ENCODE measurements around the gene FAAP20. TPM values are rescaled to one million over a fixed set of nuclear protein-coding genes. Genes with fewer than 3 reads are reported as not detected.
"Not testable (repeated sequence)": the region's sequence is repeated elsewhere in the genome, so short reads cannot be mapped to it uniquely, and the experiment has no call there.

FAAP20 gene
- polyA plus RNA-seq, 3 donors from 2014 or later = 56.7 to 99.6 (median 79.2) TPM

DNA sequence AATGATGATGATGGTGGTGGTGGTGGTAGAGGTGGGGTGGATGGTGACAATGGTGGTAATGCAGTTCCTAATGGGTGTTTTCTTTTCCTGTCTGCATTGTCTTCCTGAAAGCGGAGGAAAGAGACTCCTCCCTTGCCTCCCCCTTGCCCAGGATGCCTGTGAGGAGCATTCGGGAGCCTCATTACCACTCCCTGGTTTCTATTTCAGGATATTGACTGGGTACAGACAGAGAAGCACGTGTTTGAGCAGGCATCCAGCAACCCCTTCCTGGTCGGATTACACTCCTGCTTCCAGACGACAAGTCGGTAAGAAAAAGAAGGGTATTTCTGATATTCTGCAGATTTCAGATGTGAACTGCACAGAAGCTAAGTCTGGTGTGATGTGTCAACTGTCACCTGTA lies 38.8 kb downstream of the FAAP20 start:
- no peak for DNase-seq
- no peaks in the 10 kb centered on the region for H3K9me3 Mint-ChIP-seq
- no peak overlapping the region for H3K27ac Mint-ChIP-seq
- peaks cover 8 to 9% of the 10 kb centered on the region in 2 donors for H3K4me1 Mint-ChIP-seq
- peaks cover 0 to 7% (median 0%) of the 10 kb centered on the region in 3 donors for H3K27me3 Mint-ChIP-seq (ENCODE audit: low read depth in 3 of 3)
- peaks cover 14 to 30% (median 19%) of the 10 kb centered on the region in 3 donors for H3K36me3 Mint-ChIP-seq
- H3K4me3 Mint-ChIP-seq = no peak overlapping the region

DNA sequence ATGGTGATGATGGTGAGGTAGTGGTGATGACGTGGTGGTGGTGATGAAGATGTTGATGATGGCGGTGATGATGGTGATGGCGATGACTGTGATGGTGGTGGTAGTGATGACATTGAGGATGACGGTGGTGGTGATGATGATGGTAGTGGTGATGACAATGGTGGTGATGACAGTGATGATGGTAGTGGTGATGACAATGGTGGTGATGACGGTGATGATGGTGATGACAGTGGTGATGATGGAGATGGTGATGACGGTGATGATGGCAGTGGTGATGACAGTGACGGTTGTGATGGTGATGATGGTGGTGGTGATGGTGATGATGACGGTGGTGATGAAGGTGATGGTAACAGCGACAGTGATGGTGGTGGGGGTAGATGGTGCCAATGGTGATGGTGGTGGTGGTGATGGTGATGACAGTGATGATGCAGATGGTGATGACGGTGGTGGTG lies 39.4 kb downstream of the FAAP20 start:
- Mint-ChIP-seq H3K36me3 (peaks cover 14 to 30% (median 19%) of the 10 kb centered on the region in 3 donors), H3K4me3 (no peak overlapping the region), H3K9me3 (no peaks in the 10 kb centered on the region), H3K27me3 (ENCODE audit: low read depth in 3 of 3) (peaks cover 0 to 2% (median 0%) of the 10 kb centered on the region in 3 donors), H3K4me1 (peaks cover 2 to 3% of the 10 kb centered on the region in 2 donors), H3K27ac (peak overlapping the region in 4 of 6 donors; percentile 8 to 60 (median 49))
- DNase-seq = no peak

DNA sequence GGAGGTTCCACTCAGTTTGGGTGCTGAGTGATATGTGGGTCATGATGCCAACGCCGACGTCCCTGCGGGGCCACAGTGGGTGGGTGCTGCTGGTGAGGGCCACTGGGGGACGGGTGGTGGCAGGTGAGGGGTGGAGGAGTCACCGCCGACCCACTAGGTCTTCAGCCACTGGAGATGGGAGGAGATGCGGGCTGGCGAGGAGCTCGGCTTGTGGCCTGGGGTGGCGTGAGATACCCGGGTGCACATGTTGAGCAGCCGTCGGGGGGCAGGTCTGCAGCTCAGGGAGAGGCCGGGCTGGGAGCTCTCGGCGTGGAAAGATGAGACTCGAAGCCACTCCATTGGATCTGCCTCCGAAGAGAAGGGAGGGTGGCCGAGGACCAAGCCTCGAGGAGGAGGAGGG lies 40.5 kb downstream of the FAAP20 start:
- peaks cover 0 to 2% (median 0%) of the 10 kb centered on the region in 3 donors for H3K27me3 Mint-ChIP-seq (ENCODE audit: low read depth in 3 of 3)

DNA sequence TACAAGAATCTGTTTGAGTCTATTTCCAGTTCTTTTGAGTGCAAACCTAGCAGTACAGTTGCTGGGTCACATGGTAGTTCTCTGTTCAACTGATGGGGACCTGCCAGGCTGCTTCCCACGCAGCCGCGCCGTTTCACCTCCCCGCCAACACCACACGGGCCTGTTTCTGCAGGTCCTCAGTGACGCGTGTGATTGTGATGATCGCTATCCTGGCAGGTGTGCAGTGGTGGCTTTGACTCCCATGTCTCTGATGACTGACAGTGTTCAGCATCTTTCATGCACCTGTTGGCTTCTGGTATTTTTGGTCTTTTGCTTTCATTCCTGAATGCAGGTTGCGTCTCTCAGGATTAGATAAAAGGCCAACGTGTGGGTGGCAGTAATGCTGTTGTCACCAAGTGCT lies 41.6 kb downstream of the FAAP20 start:
- no peak for DNase-seq
- H3K27ac Mint-ChIP-seq = no peak overlapping the region
- H3K4me1 Mint-ChIP-seq = no peaks in the 10 kb centered on the region
- H3K9me3 Mint-ChIP-seq = no peaks in the 10 kb centered on the region
- H3K4me3 Mint-ChIP-seq = no peak overlapping the region
- H3K27me3 Mint-ChIP-seq (ENCODE audit: low read depth in 3 of 3) = peaks cover 0 to 2% (median 0%) of the 10 kb centered on the region in 3 donors
- H3K36me3 Mint-ChIP-seq = peaks cover 11 to 19% (median 13%) of the 10 kb centered on the region in 3 donors

More for the DNA sequence above, 40.5 kb downstream of the FAAP20 start:
- no peak for DNase-seq
- H3K4me1 Mint-ChIP-seq = no peaks in the 10 kb centered on the region
- no peak overlapping the region for H3K27ac Mint-ChIP-seq
- H3K36me3 Mint-ChIP-seq = peaks cover 11 to 23% (median 13%) of the 10 kb centered on the region in 3 donors
- no peak overlapping the region for H3K4me3 Mint-ChIP-seq
- H3K9me3 Mint-ChIP-seq = no peaks in the 10 kb centered on the region

DNA sequence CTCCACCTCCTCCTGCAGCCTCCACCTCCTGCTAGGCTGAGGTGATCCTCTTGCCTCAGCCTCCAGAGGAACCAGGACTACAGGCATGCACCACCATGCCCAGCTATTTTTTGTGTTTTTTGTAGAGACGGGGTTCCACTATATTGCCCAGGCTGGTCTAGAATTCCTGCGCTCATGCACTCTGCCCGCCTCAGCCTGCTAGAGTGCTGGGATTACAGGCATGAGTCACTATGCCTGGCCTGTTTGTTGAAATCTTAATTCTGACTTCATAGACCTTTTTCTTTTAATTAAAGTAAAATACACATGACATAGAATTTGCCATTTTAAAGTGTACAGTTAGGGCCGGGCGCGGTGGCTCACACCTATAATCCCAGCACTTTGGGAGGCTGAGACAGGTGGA lies 42.7 kb downstream of the FAAP20 start:
- DNase-seq = no peak
- Mint-ChIP-seq H3K9me3 (no peaks in the 10 kb centered on the region), H3K27me3 (ENCODE audit: low read depth in 3 of 3) (peaks cover 0 to 2% (median 0%) of the 10 kb centered on the region in 3 donors), H3K27ac (no peak overlapping the region), H3K36me3 (peaks cover 11 to 19% (median 13%) of the 10 kb centered on the region in 3 donors), H3K4me1 (no peaks in the 10 kb centered on the region), H3K4me3 (no peak overlapping the region)

DNA sequence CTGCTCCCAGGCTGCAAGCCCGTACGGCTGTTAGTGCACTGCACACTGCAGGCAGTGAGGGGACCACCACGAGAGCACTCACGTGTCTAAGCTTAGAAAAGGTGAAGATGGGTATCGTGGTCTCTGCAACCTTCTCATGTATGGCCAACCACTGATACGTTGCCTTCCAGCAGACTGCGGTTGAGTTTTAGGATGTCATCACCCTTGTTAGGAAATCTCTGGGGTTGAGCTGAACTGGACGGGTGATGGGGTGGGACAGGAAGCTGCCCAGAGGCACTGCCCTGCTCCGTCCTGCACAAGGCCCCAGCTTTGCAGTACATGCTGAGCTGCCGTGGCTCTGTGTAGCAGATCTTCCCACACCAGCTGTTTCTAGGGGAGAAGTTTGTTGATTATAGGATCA lies 43.3 kb downstream of the FAAP20 start:
- no peak for DNase-seq
- peaks cover 0 to 2% (median 0%) of the 10 kb centered on the region in 3 donors for H3K27me3 Mint-ChIP-seq (ENCODE audit: low read depth in 3 of 3)
- no peaks in the 10 kb centered on the region for H3K4me1 Mint-ChIP-seq
- no peaks in the 10 kb centered on the region for H3K9me3 Mint-ChIP-seq
- no peak overlapping the region for H3K4me3 Mint-ChIP-seq
- H3K36me3 Mint-ChIP-seq = peaks cover 11 to 16% (median 13%) of the 10 kb centered on the region in 3 donors
- no peak overlapping the region for H3K27ac Mint-ChIP-seq

DNA sequence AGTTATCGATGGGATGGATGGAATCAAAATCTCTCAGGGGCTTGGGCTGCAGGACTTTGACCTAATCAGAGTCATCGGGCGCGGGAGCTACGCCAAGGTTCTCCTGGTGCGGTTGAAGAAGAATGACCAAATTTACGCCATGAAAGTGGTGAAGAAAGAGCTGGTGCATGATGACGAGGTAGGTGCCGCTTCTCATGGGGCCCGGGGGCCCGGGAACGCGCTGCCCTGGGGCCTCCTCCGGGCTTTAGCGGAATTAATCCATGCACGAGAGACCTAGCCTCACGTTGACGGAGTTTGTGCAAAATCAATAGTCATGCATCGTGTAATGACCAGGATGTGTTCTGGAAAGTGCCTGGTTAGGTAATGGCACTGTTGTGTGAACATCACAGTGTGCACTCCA lies 43.8 kb downstream of the FAAP20 start:
- H3K9me3 Mint-ChIP-seq = no peaks in the 10 kb centered on the region
- peaks cover 0 to 2% (median 0%) of the 10 kb centered on the region in 3 donors for H3K27me3 Mint-ChIP-seq (ENCODE audit: low read depth in 3 of 3)
- no peak for DNase-seq
- peaks cover 11 to 13% (median 13%) of the 10 kb centered on the region in 3 donors for H3K36me3 Mint-ChIP-seq
- H3K4me3 Mint-ChIP-seq = no peak overlapping the region
- no peaks in the 10 kb centered on the region for H3K4me1 Mint-ChIP-seq
- H3K27ac Mint-ChIP-seq = no peak overlapping the region

DNA sequence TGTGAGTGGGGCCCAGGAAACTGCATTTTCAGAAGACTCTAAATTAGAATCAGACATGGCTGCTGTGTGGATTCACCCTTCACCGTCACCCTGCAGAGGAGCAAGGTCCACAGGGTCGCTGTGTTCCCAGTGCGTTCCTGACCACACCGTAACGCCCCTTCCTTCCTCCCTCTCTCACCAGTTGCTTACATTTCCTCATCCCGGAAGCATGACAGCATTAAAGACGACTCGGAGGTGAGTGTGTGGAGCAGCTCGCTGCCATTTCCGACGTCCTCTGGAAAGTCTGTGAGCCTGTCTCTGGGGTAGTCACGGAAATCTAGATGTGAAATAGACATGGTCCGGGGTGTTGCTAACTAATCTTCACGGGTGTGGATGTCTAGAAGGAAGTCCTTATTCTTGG lies 45.9 kb downstream of the FAAP20 start:
- H3K4me3 Mint-ChIP-seq = no peak overlapping the region
- H3K36me3 Mint-ChIP-seq = peaks cover 0 to 5% (median 0%) of the 10 kb centered on the region in 3 donors
- DNase-seq = peak; percentile 28 to 48 (median 32)
- H3K9me3 Mint-ChIP-seq = no peaks in the 10 kb centered on the region
- H3K27ac Mint-ChIP-seq = no peak overlapping the region
- no peaks in the 10 kb centered on the region for H3K4me1 Mint-ChIP-seq
- no peaks in the 10 kb centered on the region for H3K27me3 Mint-ChIP-seq (ENCODE audit: low read depth in 3 of 3)

DNA sequence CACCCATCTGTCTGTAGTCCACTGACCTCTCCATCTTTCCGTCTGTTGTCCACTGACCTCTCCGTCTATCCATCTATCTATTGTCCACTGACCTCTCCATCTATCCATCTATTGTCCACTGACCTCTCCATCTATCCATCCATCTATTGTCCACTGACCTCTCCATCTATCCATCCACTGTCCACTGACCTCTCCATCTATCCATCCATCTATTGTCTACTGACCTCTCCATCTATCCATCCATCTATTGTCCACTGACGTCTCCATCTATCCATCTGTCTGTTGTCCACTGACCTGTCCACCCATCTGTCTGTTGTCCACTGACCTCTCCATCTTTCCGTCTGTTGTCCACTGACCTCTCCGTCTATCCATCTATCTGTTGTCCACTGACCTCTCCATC lies 46.7 kb downstream of the FAAP20 start:
- not testable (repeated sequence) for DNase-seq; H3K36me3 Mint-ChIP-seq; H3K4me3 Mint-ChIP-seq; H3K27me3 Mint-ChIP-seq (ENCODE audit: low read depth in 3 of 3); H3K4me1 Mint-ChIP-seq; H3K9me3 Mint-ChIP-seq; H3K27ac Mint-ChIP-seq

DNA sequence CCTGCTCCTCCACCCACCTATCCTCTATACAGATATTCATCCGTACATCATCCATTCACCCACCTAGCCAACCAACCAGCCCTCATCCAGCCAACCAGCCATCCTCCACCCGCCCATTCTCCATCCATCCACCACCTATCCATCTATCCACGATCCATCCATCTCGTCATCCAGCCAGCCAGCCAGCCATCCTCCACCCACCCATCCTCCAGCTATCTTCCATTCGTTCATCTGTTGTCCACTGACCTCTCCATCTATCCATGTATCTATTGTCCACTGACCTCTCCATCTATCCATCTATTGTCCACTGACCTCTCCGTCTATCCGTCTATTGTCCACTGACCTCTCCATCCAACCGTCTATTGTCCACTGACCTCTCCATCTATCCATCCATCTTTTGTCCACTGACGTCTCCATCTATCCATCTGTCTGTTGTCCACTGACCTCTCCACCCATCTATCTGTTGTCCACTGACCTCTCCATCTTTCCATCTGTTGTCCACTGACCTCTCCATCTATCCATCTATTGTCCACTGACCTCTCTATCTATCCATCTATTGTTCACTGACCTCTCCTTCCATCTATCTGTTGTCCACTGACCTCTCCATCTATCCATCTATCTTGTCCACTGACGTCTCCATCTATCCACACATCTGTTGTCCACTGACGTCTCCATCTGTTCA lies 47.6 kb downstream of the FAAP20 start:
- H3K4me3 Mint-ChIP-seq = no peak overlapping the region
- H3K9me3 Mint-ChIP-seq = no peaks in the 10 kb centered on the region
- H3K36me3 Mint-ChIP-seq = no peaks in the 10 kb centered on the region
- no peak for DNase-seq
- no peak overlapping the region for H3K27ac Mint-ChIP-seq
- no peaks in the 10 kb centered on the region for H3K4me1 Mint-ChIP-seq
- no peaks in the 10 kb centered on the region for H3K27me3 Mint-ChIP-seq (ENCODE audit: low read depth in 3 of 3)

DNA sequence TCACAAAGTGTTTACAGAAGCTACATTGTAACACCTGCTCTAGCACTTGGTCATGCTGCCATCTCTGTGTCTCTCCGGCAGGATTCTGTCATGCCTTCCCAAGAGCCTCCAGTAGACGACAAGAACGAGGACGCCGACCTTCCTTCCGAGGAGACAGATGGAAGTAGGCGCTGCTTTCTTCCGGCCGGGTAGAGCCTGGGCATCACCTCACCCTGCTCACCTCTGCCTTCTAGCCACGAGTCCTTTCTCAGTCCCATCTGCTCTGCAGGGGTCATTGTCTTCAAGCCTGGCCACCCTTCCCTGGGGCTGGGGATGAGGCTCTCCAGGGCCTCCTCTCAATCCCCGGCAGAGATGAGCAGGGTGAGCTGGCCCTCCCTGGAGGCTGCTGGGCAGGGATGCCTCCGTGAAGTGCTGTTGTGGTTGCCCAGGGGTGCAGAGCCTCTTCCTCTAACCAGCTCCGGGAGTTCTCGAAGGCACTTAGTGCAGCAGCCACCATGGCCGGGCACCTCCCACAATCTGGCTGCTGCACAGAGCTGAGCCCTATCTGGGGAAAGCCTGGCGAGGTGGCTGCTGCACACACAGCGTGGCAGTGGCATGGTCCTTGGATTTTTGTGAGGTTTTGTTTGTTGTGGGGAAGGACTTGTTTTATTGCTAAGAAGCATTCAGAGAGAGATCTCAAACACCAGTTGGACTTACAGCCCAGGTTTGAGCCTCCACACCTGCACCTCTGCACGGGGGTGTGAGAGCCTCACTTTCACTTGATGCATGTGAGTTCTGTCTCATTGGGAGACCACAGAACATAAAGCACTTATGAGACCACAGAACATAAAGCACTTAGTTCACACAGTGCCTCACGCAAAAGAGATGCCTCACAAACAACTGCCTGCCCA lies 48.4 kb downstream of the FAAP20 start:
- H3K36me3 Mint-ChIP-seq = no peaks in the 10 kb centered on the region
- H3K27ac Mint-ChIP-seq = no peak overlapping the region
- H3K4me3 Mint-ChIP-seq = no peak overlapping the region
- no peaks in the 10 kb centered on the region for H3K27me3 Mint-ChIP-seq (ENCODE audit: low read depth in 3 of 3)
- H3K9me3 Mint-ChIP-seq = no peaks in the 10 kb centered on the region
- no peaks in the 10 kb centered on the region for H3K4me1 Mint-ChIP-seq
- no peak for DNase-seq

DNA sequence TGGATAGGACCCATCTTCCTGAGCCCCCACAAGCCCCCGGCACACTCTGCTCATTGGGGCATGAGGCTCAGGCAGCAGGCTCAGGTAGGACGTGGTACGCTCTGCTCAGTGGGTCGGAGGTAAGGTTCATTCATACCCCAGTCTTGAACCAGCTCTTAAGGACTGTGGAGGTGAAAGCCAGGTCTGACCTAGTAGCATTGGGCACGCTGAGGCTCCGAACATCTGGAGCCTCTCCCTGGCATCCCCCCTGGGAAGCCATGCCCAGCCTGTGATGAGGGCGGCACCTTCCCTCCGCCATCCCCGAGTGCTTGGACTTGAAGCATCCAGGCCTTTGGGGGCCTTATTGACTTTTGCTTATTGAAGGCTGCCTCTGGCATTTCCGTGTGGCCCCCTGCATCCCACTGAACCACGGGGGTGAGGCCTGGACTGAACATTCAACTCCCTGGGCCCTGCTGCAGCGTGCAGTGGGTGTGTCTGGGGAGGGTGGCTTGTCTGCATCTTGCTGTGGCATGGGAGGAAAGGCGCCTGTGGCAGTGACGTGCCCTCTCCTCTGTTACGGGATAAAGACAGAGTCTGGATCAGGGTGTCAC lies 50.0 kb downstream of the FAAP20 start:
- Mint-ChIP-seq H3K9me3 (no peaks in the 10 kb centered on the region), H3K27me3 (ENCODE audit: low read depth in 3 of 3) (no peaks in the 10 kb centered on the region), H3K4me3 (no peak overlapping the region), H3K4me1 (no peaks in the 10 kb centered on the region), H3K36me3 (no peaks in the 10 kb centered on the region), H3K27ac (no peak overlapping the region)
- DNase-seq = no peak

DNA sequence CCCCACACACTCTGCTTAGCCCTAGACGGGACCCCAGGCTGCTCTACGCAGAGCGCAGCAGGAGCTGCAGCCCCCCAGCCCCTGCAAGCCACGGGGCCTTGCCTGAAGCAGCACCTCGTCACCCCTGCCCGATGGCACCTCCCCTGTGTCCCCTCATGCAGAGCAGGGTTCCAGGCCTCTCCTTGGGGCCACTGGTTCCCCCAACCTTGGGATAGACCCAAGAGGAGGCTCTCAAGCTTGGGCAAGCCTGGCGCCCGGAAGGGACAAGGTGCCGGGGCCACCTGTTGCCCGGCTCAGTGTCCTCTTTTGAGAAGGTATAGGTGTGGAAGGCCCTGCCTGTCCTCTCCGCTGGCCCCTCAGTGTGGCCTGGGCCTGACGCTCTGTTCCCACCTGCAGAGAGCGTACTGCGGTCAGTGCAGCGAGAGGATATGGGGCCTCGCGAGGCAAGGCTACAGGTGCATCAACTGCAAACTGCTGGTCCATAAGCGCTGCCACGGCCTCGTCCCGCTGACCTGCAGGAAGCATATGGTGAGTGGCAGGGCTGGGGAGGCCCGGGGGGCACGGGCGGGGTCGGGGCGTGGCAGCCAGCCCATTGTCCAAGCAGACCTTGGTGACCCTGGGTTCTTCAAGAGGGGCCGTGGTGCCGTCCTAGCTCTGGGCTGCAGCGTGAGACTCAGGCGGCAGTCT lies 50.6 kb downstream of the FAAP20 start:
- Mint-ChIP-seq H3K27ac (no peak overlapping the region), H3K36me3 (no peaks in the 10 kb centered on the region), H3K9me3 (no peaks in the 10 kb centered on the region), H3K4me3 (no peak overlapping the region), H3K27me3 (ENCODE audit: low read depth in 3 of 3) (peaks cover 0 to 2% (median 0%) of the 10 kb centered on the region in 3 donors), H3K4me1 (no peaks in the 10 kb centered on the region)
- DNase-seq = no peak

Measured in immature natural killer cell (primary cell).